ENCODE results near the gene NME7. TPM values are rescaled to one million over a fixed set of nuclear protein-coding genes. Genes with fewer than 3 reads are reported as not detected.
"Not testable (repeated sequence)": the region's sequence is repeated elsewhere in the genome, so short reads cannot be mapped to it uniquely, and the experiment has no call there.

The NME7 gene
- polyA plus RNA-seq, 3 donors from 2014 or later, result 12.5 to 26.3 (median 13.1) TPM

DNA sequence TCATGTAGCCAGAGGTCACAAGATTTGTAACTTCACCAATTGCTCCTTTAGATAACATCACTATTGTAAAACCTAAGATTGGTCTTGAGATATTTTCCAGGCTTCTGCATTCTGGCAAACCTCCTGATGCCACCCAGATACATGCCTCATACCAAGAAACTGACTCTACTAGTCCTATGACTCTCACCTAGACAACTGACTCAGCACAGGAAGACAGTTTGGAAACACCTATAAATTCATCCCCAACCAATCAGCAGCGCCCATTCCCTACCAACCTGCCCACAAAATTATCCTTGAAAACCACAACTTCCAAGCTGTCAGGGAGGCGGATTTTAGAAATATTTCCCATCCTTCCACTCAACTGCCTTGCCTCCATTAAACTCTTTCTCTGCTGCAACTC lies 2.6 kb downstream of the NME7 start:
- no peak for DNase-seq
- peaks cover 1 to 6% (median 3%) of the 10 kb centered on the region in 3 donors for H3K36me3 Mint-ChIP-seq
- H3K4me3 Mint-ChIP-seq, result peak overlapping the region in 1 of 5 donors; percentile 12
- H3K4me1 Mint-ChIP-seq, result peaks cover 0 to 7% of the 10 kb centered on the region in 2 donors
- peaks cover 0 to 4% (median 1%) of the 10 kb centered on the region in 3 donors for H3K27me3 Mint-ChIP-seq (ENCODE audit: low read depth in 3 of 3)
- H3K27ac Mint-ChIP-seq, result peak overlapping the region in 3 of 6 donors; percentile 0 to 73 (median 52)
- no peaks in the 10 kb centered on the region for H3K9me3 Mint-ChIP-seq

DNA sequence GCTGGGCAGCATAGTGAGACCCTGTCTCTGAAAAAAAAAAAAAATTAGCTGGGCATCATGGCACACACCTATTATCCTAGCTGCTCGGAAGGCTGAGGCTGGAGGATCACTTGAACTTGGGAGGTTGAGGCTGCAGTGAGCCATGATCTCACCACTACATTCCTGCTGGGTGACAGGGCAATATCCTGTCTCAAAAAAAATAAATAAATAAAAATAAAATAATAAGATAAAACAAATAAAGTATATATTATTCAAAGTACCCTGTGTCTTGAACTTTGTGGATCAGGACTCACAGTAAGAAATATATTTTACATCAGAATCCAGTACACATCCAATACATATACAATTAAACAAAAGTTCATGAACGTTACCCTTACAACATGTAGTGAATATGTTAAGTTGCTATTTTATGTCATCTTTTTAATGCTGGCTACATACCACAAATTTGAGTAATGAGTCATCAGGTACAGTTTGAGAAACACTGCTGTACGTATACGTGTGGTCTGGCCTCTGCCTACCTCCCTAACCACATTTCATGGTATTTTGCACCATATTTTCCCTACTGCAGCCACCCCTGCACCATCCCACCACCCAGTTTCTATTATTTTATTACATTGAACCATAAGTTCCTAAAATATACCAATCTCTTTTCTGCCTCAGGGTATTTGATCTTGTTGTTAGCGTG lies 4.4 kb downstream of the NME7 start:
- DNase-seq, result no peak
- peak overlapping the region in 2 of 6 donors; percentile 0 to 37 for H3K27ac Mint-ChIP-seq
- H3K4me3 Mint-ChIP-seq, result no peak overlapping the region
- no peaks in the 10 kb centered on the region for H3K9me3 Mint-ChIP-seq
- peaks cover 0 to 4% (median 0%) of the 10 kb centered on the region in 3 donors for H3K36me3 Mint-ChIP-seq
- peaks cover 0 to 2% of the 10 kb centered on the region in 2 donors for H3K4me1 Mint-ChIP-seq
- peaks cover 0 to 4% (median 1%) of the 10 kb centered on the region in 3 donors for H3K27me3 Mint-ChIP-seq (ENCODE audit: low read depth in 3 of 3)

DNA sequence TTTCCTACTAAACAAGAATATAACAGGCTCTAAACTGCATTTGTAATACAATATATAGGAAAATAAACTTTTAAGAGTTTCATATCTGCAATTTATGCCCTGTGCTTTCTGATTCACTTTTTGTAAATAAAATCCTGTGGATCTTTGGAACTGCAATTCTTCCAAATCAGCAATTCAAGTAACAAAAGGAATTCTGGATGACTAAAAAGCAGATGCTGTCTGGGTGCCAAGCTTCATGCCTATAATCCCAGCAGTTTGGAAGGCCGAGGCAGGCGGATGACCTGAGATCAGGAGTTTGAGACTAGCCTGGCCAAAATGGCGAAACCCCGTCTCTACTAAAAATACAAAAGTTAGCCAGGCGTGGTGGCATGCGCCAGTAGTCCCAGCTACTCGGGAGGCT lies 6.3 kb downstream of the NME7 start:
- Mint-ChIP-seq H3K4me3 (no peak overlapping the region), H3K27me3 (ENCODE audit: low read depth in 3 of 3) (peaks cover 0 to 4% (median 1%) of the 10 kb centered on the region in 3 donors), H3K9me3 (no peaks in the 10 kb centered on the region), H3K36me3 (peaks cover 0 to 4% (median 2%) of the 10 kb centered on the region in 3 donors), H3K27ac (no peak overlapping the region), H3K4me1 (peaks cover 0 to 2% of the 10 kb centered on the region in 2 donors)
- DNase-seq, result no peak

DNA sequence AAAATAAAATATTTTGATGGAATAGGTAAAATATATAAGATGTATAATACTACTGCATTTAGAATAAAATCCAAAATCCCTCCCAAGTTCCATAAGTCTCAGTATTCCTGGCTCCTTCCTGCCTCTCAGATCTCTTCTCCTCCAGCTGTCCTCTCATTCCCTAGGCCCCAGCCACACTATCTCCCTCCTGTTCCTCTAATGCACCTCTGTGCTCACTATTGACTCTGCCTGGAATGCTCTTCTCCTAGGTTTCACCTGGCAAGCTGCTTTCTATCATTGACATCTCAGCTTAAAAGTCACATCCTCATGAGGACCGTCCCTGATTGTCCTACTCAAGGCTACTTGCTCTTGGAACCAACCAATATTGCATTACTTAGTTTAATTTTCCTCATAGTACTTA lies 7.2 kb downstream of the NME7 start:
- no peak overlapping the region for H3K4me3 Mint-ChIP-seq
- H3K4me1 Mint-ChIP-seq, result peaks cover 0 to 2% of the 10 kb centered on the region in 2 donors
- peaks cover 0 to 4% (median 1%) of the 10 kb centered on the region in 3 donors for H3K27me3 Mint-ChIP-seq (ENCODE audit: low read depth in 3 of 3)
- H3K27ac Mint-ChIP-seq, result no peak overlapping the region
- no peak for DNase-seq
- peaks cover 0 to 4% (median 2%) of the 10 kb centered on the region in 3 donors for H3K36me3 Mint-ChIP-seq
- H3K9me3 Mint-ChIP-seq, result no peaks in the 10 kb centered on the region

DNA sequence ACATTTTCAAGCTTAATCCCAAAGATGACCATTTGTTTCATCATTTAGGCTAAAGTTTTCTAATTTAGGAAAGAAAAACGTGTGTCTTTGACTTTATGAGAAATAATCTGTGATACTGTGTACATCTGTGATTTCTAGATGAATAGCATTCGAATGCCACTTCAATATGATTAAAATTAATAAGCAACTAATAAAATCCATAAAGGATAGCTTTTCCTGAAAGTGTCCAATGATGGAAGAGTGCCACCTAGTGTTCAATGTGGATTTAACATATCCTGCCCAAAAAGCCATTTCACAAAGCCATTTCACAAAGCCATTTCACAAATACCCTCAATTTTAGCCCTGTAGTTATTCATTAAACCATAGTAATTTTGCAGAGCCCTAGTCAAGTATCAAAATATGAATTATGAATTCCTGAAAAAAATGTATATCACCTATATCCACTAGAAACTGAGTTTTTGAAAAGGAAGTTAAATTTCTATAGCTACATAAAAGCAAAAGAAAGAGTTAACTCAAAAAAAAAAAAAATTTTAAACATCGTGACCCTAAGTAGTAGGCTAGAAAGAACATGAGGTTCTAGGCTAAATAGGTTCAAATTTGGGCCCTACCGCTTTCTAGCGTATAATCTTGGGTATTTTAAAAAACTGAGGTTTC lies 19.1 kb downstream of the NME7 start:
- H3K36me3 Mint-ChIP-seq, result peaks cover 0 to 3% (median 0%) of the 10 kb centered on the region in 3 donors
- peaks cover 0 to 2% (median 0%) of the 10 kb centered on the region in 3 donors for H3K27me3 Mint-ChIP-seq (ENCODE audit: low read depth in 3 of 3)
- H3K27ac Mint-ChIP-seq, result no peak overlapping the region
- no peak overlapping the region for H3K4me3 Mint-ChIP-seq
- H3K4me1 Mint-ChIP-seq, result no peaks in the 10 kb centered on the region
- no peaks in the 10 kb centered on the region for H3K9me3 Mint-ChIP-seq
- peak; percentile 47 to 55 (median 54) for DNase-seq

DNA sequence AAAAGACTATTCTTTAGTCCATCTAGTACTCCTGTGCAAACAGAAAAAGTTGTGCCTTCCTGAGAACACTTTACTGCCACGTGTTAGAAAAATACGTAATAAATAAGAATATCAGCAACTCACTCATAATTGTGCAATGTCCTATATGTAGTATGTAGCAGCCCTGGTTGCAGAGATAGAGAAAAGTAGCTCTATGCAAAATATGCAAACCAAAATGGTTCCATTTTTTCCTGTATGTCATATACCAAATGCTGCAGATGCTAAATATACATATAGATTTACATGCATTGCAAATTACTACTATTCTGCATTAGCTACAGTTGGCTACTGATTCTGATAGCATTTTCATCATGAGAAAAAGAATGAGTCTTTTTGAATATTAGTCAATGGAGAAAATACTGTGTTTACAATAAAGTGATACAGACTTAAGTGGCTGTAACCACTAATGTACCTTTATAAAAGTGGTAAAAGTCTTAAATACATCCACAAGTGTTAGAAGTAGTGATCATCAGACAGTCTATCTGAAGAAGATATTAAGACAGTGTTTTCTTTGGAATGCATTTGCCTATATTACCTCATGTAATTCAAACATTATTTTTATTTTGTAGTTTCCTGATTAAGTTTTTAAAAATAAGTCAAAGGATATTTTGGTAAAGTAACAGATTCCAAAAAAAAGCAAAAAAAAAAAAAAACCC lies 19.8 kb downstream of the NME7 start:
- Mint-ChIP-seq H3K36me3 (peaks cover 0 to 3% (median 0%) of the 10 kb centered on the region in 3 donors), H3K27ac (no peak overlapping the region), H3K4me1 (no peaks in the 10 kb centered on the region), H3K9me3 (no peaks in the 10 kb centered on the region), H3K27me3 (ENCODE audit: low read depth in 3 of 3) (peaks cover 0 to 2% (median 0%) of the 10 kb centered on the region in 3 donors), H3K4me3 (no peak overlapping the region)
- no peak for DNase-seq

DNA sequence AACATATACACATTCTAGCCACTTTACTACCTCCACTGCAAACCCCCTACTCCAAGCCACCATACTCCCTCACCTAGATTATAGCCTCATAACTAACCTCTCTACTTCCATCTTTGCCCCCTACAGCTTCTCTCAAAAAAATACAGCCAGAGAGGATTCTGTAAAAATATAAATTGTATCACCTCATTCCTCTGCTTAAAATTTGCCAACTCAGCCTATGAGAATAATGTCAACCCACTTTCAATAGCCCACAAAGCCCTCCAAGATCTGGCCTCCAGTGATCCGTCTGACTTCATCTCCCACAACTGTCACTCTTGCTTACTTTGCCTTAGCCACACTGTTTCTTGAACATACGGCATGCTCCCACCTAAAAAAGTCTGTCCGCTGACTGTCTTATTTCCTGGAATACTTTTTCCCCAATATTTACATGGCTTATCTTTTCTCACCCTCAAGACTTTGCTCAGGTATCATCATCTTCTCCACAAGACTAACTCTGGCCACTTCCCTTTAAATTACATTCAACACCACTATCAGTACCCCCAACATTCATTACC lies 21.5 kb downstream of the NME7 start:
- Mint-ChIP-seq H3K4me1 (no peaks in the 10 kb centered on the region), H3K27ac (peak overlapping the region in 1 of 6 donors; percentile 23), H3K27me3 (ENCODE audit: low read depth in 3 of 3) (peaks cover 0 to 2% (median 0%) of the 10 kb centered on the region in 3 donors), H3K9me3 (no peaks in the 10 kb centered on the region), H3K4me3 (no peak overlapping the region), H3K36me3 (no peaks in the 10 kb centered on the region)
- DNase-seq, result no peak

DNA sequence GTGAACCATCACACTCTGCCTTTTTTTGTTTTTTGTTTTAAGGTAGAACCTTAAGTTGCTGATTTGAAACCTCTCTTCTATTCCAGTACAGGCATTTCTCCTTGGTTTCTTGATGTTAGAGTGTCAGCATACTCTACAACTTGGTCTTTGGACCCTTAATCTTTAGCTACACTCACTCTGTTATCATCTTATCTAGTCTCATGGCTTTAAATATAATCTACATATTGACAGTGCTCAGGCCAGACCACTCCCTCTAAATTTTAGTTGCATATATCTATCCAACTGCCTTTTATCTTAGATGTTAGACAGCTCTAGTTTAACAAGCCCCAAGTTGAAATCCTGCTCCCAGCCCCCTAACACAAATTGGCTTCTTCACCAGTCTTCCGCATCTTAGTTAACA lies 22.1 kb downstream of the NME7 start:
- Mint-ChIP-seq H3K4me3 (no peak overlapping the region), H3K4me1 (no peaks in the 10 kb centered on the region), H3K27ac (peak overlapping the region in 1 of 6 donors; percentile 23)

DNA sequence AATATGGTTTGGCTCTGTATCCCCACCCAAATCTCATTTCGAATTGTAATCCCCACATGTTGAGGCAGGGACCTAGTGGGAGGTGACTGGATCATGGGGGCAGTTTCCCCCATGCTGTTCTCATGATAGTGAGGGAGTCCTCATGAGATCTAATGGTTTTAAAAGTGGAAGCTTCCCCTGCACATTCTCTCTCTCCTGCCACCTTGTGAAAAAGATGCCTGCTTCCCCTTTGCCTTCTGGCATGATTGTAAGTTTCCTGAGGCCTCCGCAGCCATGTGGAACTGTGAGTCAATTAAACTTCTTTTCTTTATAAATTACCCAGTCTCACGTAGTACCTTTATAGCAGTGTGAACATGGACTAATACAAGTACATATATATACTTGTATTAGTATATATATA lies 25.5 kb downstream of the NME7 start:
- H3K4me3 Mint-ChIP-seq; H3K4me1 Mint-ChIP-seq; H3K27ac Mint-ChIP-seq; H3K9me3 Mint-ChIP-seq; DNase-seq; H3K27me3 Mint-ChIP-seq (ENCODE audit: low read depth in 3 of 3): not testable (repeated sequence)
- peaks cover 0 to 11% (median 5%) of the 10 kb centered on the region in 3 donors for H3K36me3 Mint-ChIP-seq

More for the DNA sequence above, 22.1 kb downstream of the NME7 start:
- H3K9me3 Mint-ChIP-seq, result no peaks in the 10 kb centered on the region
- H3K36me3 Mint-ChIP-seq, result peaks cover 0 to 4% (median 4%) of the 10 kb centered on the region in 3 donors
- peaks cover 0 to under 1% (median 0%) of the 10 kb centered on the region in 3 donors for H3K27me3 Mint-ChIP-seq (ENCODE audit: low read depth in 3 of 3)
- no peak for DNase-seq

DNA sequence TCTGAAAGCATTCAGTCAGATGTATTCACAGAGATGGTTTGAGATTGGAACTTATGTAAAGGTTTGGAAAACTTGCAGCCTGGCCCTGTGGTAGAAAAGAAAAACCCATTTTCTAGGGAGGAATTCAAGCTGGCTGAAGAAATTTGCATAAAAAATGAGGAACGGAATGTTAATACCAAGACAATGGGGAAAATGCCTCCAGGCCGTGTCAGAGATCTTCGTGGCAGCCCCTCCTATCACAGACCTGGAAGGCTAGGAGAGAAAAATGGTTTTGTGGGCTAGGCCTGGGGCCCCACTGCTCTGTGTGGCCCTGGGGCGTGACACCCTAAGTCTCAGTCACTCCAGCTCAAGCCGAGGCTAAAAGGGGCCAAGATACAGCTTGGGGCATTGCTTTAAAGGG lies 26.7 kb downstream of the NME7 start:
- Mint-ChIP-seq H3K27ac (no peak overlapping the region), H3K4me1 (peaks cover 0 to 8% of the 10 kb centered on the region in 2 donors), H3K9me3 (no peaks in the 10 kb centered on the region), H3K36me3 (peaks cover 0 to 11% (median 5%) of the 10 kb centered on the region in 3 donors), H3K27me3 (ENCODE audit: low read depth in 3 of 3) (no peaks in the 10 kb centered on the region), H3K4me3 (no peak overlapping the region)
- no peak for DNase-seq

DNA sequence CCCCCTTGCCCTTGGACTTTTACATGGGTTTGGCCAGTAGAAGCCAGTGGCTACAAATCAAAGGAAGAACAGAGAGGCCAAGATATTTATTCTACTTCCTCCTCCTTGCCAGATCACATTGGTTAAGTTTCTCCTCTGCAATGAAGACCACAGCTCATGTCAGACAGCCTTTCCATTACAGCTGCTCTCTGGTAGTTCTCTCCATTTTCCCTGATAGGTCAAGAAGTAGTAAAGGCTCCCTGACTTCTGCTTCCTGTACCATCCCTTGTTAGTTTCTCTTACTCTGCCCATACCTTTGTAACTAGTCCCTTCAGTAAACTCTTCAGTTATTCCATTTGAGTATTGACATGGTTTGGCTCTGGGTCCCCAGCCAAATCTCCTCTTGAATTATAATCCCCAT lies 27.8 kb downstream of the NME7 start:
- H3K4me3 Mint-ChIP-seq, result no peak overlapping the region
- no peaks in the 10 kb centered on the region for H3K9me3 Mint-ChIP-seq
- DNase-seq, result no peak
- peak overlapping the region in 1 of 6 donors; percentile 12 for H3K27ac Mint-ChIP-seq
- peaks cover 0 to 14% (median 8%) of the 10 kb centered on the region in 3 donors for H3K36me3 Mint-ChIP-seq
- H3K27me3 Mint-ChIP-seq (ENCODE audit: low read depth in 3 of 3), result no peaks in the 10 kb centered on the region
- peaks cover 0 to 8% of the 10 kb centered on the region in 2 donors for H3K4me1 Mint-ChIP-seq

DNA sequence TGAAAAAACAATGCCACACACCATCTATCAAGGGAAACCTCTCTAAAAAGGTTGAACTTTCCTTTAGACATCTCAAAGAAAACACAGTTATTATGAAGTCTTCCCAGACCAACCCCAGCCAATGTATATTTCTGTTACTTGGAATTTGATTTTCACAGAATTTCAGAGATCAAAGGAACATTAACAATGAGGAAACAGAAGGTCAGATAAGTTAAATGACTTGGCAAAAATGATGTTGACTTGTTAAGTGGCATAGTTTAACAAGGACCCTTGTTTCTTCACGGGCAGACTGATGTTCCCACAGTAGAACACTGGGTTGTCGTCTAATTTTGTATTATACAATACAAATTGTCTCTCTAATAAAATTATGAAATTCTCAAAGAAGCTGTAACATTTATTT lies 29.0 kb downstream of the NME7 start:
- H3K4me3 Mint-ChIP-seq, result no peak overlapping the region
- H3K36me3 Mint-ChIP-seq, result peaks cover 0 to 14% (median 8%) of the 10 kb centered on the region in 3 donors
- DNase-seq, result no peak
- H3K27ac Mint-ChIP-seq, result no peak overlapping the region
- H3K9me3 Mint-ChIP-seq, result no peaks in the 10 kb centered on the region
- peaks cover 0 to 8% of the 10 kb centered on the region in 2 donors for H3K4me1 Mint-ChIP-seq
- H3K27me3 Mint-ChIP-seq (ENCODE audit: low read depth in 3 of 3), result no peaks in the 10 kb centered on the region

DNA sequence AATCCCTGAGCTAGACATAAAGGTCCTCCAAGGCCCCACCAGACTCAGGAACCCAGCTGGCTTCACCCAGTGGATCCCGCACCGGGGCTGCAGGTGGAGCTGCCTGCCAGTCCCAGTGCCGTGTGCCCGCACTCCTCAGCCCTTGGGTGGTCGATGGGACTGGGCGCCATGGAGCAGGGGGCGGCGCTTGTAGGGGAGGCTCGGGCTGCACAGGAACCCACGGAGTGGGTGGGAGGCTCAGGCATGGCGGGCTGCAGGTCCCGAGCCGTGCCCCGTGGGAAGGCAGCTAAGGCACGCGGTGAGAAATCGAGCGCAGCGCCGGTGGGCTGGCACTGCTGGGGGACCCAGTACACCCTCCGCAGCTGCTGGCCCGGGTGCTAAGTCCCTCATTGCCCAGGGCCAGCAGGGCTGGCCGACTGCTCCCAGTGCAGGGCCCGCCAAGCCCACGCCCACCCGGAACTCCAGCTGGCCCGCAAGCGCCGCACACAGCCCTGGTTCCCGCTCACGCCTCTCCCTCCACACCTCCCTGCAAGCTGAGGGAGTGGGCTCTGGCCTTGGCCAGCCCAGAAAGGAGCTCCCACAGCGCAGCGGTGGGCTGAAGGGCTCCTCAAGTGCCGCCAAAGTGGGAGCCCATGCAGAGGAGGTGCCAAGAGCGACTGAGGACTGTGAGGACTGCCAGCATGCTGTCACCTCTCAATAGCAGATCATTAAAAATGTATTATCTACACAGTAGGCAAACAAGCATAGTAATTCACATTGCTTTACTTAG lies 30.5 kb downstream of the NME7 start:
- H3K27ac Mint-ChIP-seq; H3K4me1 Mint-ChIP-seq; H3K9me3 Mint-ChIP-seq; H3K4me3 Mint-ChIP-seq; H3K27me3 Mint-ChIP-seq (ENCODE audit: low read depth in 3 of 3); DNase-seq: not testable (repeated sequence)
- H3K36me3 Mint-ChIP-seq, result peaks cover 0 to 14% (median 8%) of the 10 kb centered on the region in 3 donors
